Measurements from ENCODE around the gene AGRN. TPM values are rescaled to one million over a fixed set of nuclear protein-coding genes. Genes with fewer than 3 reads are reported as not detected.

The AGRN gene
- total RNA-seq, 1 experiment from 2014 or later, result 184 TPM

- TF ChIP-seq, protein P1, sequence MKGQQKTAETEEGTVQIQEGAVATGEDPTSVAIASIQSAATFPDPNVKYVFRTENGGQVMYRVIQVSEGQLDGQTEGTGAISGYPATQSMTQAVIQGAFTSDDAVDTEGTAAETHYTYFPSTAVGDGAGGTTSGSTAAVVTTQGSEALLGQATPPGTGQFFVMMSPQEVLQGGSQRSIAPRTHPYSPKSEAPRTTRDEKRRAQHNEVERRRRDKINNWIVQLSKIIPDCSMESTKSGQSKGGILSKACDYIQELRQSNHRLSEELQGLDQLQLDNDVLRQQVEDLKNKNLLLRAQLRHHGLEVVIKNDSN (CRISPR knock-in tag; IDR thresholded peaks at IDR 0.05), result peak; percentile 66; the same call in 1 of the 2 replicates
- TF ChIP-seq RELA (CRISPR knock-in tag; IDR thresholded peaks at IDR 0.05; ENCODE audit: borderline replicate concordance), result peak; percentile 85
- TF ChIP-seq ZNF416 (CRISPR knock-in tag; IDR thresholded peaks at IDR 0.05), result no peak
- no peak for TF ChIP-seq NFE2L1 (CRISPR knock-in tag; IDR thresholded peaks at IDR 0.05)
- TF ChIP-seq, protein P2, sequence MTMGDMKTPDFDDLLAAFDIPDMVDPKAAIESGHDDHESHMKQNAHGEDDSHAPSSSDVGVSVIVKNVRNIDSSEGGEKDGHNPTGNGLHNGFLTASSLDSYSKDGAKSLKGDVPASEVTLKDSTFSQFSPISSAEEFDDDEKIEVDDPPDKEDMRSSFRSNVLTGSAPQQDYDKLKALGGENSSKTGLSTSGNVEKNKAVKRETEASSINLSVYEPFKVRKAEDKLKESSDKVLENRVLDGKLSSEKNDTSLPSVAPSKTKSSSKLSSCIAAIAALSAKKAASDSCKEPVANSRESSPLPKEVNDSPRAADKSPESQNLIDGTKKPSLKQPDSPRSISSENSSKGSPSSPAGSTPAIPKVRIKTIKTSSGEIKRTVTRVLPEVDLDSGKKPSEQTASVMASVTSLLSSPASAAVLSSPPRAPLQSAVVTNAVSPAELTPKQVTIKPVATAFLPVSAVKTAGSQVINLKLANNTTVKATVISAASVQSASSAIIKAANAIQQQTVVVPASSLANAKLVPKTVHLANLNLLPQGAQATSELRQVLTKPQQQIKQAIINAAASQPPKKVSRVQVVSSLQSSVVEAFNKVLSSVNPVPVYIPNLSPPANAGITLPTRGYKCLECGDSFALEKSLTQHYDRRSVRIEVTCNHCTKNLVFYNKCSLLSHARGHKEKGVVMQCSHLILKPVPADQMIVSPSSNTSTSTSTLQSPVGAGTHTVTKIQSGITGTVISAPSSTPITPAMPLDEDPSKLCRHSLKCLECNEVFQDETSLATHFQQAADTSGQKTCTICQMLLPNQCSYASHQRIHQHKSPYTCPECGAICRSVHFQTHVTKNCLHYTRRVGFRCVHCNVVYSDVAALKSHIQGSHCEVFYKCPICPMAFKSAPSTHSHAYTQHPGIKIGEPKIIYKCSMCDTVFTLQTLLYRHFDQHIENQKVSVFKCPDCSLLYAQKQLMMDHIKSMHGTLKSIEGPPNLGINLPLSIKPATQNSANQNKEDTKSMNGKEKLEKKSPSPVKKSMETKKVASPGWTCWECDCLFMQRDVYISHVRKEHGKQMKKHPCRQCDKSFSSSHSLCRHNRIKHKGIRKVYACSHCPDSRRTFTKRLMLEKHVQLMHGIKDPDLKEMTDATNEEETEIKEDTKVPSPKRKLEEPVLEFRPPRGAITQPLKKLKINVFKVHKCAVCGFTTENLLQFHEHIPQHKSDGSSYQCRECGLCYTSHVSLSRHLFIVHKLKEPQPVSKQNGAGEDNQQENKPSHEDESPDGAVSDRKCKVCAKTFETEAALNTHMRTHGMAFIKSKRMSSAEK (CRISPR knock-in tag; IDR thresholded peaks at IDR 0.05; ENCODE audit: borderline replicate concordance), result no peak
- TF ChIP-seq, protein P3, sequence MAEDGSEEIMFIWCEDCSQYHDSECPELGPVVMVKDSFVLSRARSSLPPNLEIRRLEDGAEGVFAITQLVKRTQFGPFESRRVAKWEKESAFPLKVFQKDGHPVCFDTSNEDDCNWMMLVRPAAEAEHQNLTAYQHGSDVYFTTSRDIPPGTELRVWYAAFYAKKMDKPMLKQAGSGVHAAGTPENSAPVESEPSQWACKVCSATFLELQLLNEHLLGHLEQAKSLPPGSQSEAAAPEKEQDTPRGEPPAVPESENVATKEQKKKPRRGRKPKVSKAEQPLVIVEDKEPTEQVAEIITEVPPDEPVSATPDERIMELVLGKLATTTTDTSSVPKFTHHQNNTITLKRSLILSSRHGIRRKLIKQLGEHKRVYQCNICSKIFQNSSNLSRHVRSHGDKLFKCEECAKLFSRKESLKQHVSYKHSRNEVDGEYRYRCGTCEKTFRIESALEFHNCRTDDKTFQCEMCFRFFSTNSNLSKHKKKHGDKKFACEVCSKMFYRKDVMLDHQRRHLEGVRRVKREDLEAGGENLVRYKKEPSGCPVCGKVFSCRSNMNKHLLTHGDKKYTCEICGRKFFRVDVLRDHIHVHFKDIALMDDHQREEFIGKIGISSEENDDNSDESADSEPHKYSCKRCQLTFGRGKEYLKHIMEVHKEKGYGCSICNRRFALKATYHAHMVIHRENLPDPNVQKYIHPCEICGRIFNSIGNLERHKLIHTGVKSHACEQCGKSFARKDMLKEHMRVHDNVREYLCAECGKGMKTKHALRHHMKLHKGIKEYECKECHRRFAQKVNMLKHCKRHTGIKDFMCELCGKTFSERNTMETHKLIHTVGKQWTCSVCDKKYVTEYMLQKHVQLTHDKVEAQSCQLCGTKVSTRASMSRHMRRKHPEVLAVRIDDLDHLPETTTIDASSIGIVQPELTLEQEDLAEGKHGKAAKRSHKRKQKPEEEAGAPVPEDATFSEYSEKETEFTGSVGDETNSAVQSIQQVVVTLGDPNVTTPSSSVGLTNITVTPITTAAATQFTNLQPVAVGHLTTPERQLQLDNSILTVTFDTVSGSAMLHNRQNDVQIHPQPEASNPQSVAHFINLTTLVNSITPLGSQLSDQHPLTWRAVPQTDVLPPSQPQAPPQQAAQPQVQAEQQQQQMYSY (CRISPR knock-in tag; IDR thresholded peaks at IDR 0.05), result peak; percentile 54
- TF ChIP-seq TP53 (CRISPR knock-in tag; IDR thresholded peaks at IDR 0.05), result 0 out of 2 replicates have a peak, but pooled peaks have one; percentile 80
- TF ChIP-seq ETV6 (CRISPR knock-in tag; IDR thresholded peaks at IDR 0.05), result peak; percentile 70; the same call in 1 of the 2 replicates
- TF ChIP-seq ZNF396 (CRISPR knock-in tag; IDR thresholded peaks at IDR 0.05; ENCODE audit: borderline replicate concordance), result no peak
- no peak for TF ChIP-seq CTCF (IDR thresholded peaks at IDR 0.05)
- TF ChIP-seq ESRRA (CRISPR knock-in tag; IDR thresholded peaks at IDR 0.05; ENCODE audit: borderline replicate concordance), result no peak; the same call in 1 of the 2 replicates
- no peak for TF ChIP-seq NFATC4 (CRISPR knock-in tag; IDR thresholded peaks at IDR 0.05)
- TF ChIP-seq TEAD1 (CRISPR knock-in tag; IDR thresholded peaks at IDR 0.05), result peak; percentile 80; the same call in 1 of the 2 replicates
- TF ChIP-seq ATF3 (CRISPR knock-in tag; conservative IDR thresholded peaks at IDR 0.05), result no peak
- no peak for TF ChIP-seq ELF4 (CRISPR knock-in tag; IDR thresholded peaks at IDR 0.05; ENCODE audit: low read depth)
- no peak for TF ChIP-seq GTF2I (CRISPR knock-in tag; conservative IDR thresholded peaks at IDR 0.05)
- TF ChIP-seq, protein P4, sequence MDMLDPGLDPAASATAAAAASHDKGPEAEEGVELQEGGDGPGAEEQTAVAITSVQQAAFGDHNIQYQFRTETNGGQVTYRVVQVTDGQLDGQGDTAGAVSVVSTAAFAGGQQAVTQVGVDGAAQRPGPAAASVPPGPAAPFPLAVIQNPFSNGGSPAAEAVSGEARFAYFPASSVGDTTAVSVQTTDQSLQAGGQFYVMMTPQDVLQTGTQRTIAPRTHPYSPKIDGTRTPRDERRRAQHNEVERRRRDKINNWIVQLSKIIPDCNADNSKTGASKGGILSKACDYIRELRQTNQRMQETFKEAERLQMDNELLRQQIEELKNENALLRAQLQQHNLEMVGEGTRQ (CRISPR knock-in tag; IDR thresholded peaks at IDR 0.05), result no peak
- TF ChIP-seq NR1H2 (CRISPR knock-in tag; IDR thresholded peaks at IDR 0.05), result no peak
- no peak for TF ChIP-seq ZBTB21 (CRISPR knock-in tag; IDR thresholded peaks at IDR 0.05; ENCODE audit: borderline replicate concordance)
- TF ChIP-seq PRRX2 (CRISPR knock-in tag; IDR thresholded peaks at IDR 0.05), result no peak
- TF ChIP-seq SMAD4 (CRISPR knock-in tag; IDR thresholded peaks at IDR 0.05), result no peak
- peak; percentile 35; the same call in 1 of the 2 replicates for TF ChIP-seq FOXK1 (CRISPR knock-in tag; IDR thresholded peaks at IDR 0.05)
- no peak for TF ChIP-seq RORB (CRISPR knock-in tag; IDR thresholded peaks at IDR 0.05)
- no peak for TF ChIP-seq KAT7 (CRISPR knock-in tag; IDR thresholded peaks at IDR 0.05; ENCODE audit: borderline replicate concordance)
- peak; percentile 54; the same call in 1 of the 2 replicates for TF ChIP-seq ZNF219 (CRISPR knock-in tag; IDR thresholded peaks at IDR 0.05; ENCODE audit: borderline replicate concordance)
- TF ChIP-seq HMGA2 (CRISPR knock-in tag; IDR thresholded peaks at IDR 0.05), result no peak
- TF ChIP-seq MXD4 (CRISPR knock-in tag; IDR thresholded peaks at IDR 0.05; ENCODE audit: borderline replicate concordance), result no peak
- 0 out of 2 replicates have a peak, but pooled peaks have one; percentile 72 for TF ChIP-seq ZNF232 (CRISPR knock-in tag; IDR thresholded peaks at IDR 0.05)
- TF ChIP-seq ZNF671 (CRISPR knock-in tag; IDR thresholded peaks at IDR 0.05), result no peak
- TF ChIP-seq SP1 (CRISPR knock-in tag; conservative IDR thresholded peaks at IDR 0.05), result 0 out of 2 replicates have a peak, but pooled peaks have one; percentile 1
These were observed 59.6 kb downstream of the AGRN start (continued) for GRCh38 chr1:1079408-1080121.

All from WTC11 (cell line).